Body of pancreas (tissue), 4 donors: Measurements from ENCODE around the gene CFAP58.

Source experiments
- CTCF ChIP-seq, 7 experiments: fragments of 450-650 bp in 4 of 7; fragments of 200-600 bp in 3 of 7; sonication (generic) in 3 of 7; IDR thresholded peaks; one replicate each; pipeline ENCODE4 v1.5.1; 2016 to 2019; ENCODE audit warnings: antibody characterized with exemption in 7 of 7
- POLR2A ChIP-seq, 3 donors: fragments of 450-650 bp; IDR thresholded peaks; one replicate each; pipeline ENCODE4 v1.6.1; 2016; ENCODE audit warnings: antibody characterized with exemption in 3 of 3, mild to moderate bottlenecking in 2 of 3

- TF ChIP-seq POLR2A (IDR thresholded peaks at IDR 0.05) (no peak), CTCF (IDR thresholded peaks at IDR 0.05) (no peak)
Observed at GRCh38 chr10:104479906-104480593, 126.4 kb downstream of the CFAP58 start.
